GM12878 (cell line): ENCODE measurements around the gene HPS3. TPM values are rescaled to one million over a fixed set of nuclear protein-coding genes. Genes with fewer than 3 reads are reported as not detected.
"Not testable (repeated sequence)": the region's sequence is repeated elsewhere in the genome, so short reads cannot be mapped to it uniquely, and the experiment has no call there.

Experiments
- ATAC-seq: fragments of 200-7000 bp; cut with Tn5 transposase; 3 replicates; pipeline ENCODE4 v1.9.1; 2020; ENCODE audit warnings: mild to moderate bottlenecking, moderate library complexity
- BruUV-seq: library from RNA; stranded (reverse); fragments of 400-500 nt; replicated peaks from 2 replicates; lab custom pipeline; 2021; lab: Mats Ljungman, UMichigan
- CTCF ChIA-PET: fragments of 300-600 bp; sonication (Branson Sonifier 250); formaldehyde crosslinking; extraction: SDS; loops from one replicate; lab custom pipeline; 2021; ENCODE audit warnings: inconsistent platforms; lab: Yijun Ruan, JAX
- POLR2A ChIA-PET: fragments of 350-600 bp; formaldehyde crosslinking; extraction: SDS; loops from one replicate; lab custom pipeline; 2021; ENCODE audit warnings: inconsistent platforms; lab: Charles Lee
- RAD21 ChIA-PET: fragments of 300-600 bp; sonication (Branson Sonifier 250); formaldehyde crosslinking; loops from one replicate; lab custom pipeline; 2023; ENCODE audit warnings: antibody characterized with exemption; ENCODE audit not compliant: unreplicated experiment; lab: Charles Lee
- SMC1A ChIA-PET: fragments of 300-600 bp; sonication (Branson Sonifier 250); formaldehyde crosslinking; loops from one replicate; lab custom pipeline; 2023; ENCODE audit not compliant: unreplicated experiment, uncharacterized antibody; lab: Charles Lee
- DNase-seq: peaks from one replicate; pipeline ENCODE4 v3.0.0-alpha.2; 2011; ENCODE audit warnings: low read depth, low spot score
- FAIRE-seq: peaks from 3 replicates; lab custom pipeline; 2011; peaks lifted over from hg19 to GRCh38; lab: Jason Lieb, UNC
- H2AFZ ChIP-seq: 2 replicates; pipeline ENCODE4 v1.6.0; 2011; ENCODE audit warnings: low read depth, low read length, control low read depth; ENCODE audit not compliant: control insufficient read depth
- H3K27ac ChIP-seq: 2 replicates; pipeline ENCODE4 v1.5.1; 2011; ENCODE audit warnings: control low read depth; ENCODE audit not compliant: control insufficient read depth, insufficient read depth
- H3K27me3 ChIP-seq, 2 experiments: replicated peaks in 1 of 2; 2 replicates each; pipeline versions ENCODE4 v1.6.0 to v1.6.1; 2011; ENCODE audit warnings: low read length in 1 of 2; ENCODE audit not compliant: control insufficient read depth in 2 of 2, insufficient read depth in 2 of 2
- H3K36me3 ChIP-seq, 2 experiments: 2 replicates each; pipeline ENCODE4 v1.5.1; 2011; ENCODE audit warnings: low read length in 1 of 2; ENCODE audit not compliant: control insufficient read depth in 2 of 2, insufficient read depth in 2 of 2
- H3K4me1 ChIP-seq: 2 replicates; pipeline ENCODE4 v1.6.1; 2011; ENCODE audit warnings: mild to moderate bottlenecking, low read length, moderate library complexity, mixed read lengths; ENCODE audit not compliant: control insufficient read depth, insufficient read depth
- H3K4me2 ChIP-seq: 2 replicates; pipeline ENCODE4 v1.6.0; 2011; ENCODE audit warnings: control low read depth; ENCODE audit not compliant: control insufficient read depth, insufficient read depth
- H3K4me3 ChIP-seq: fragments of 200-600 bp; sonication (generic); 2 replicates; pipeline ENCODE4 v1.5.1; 2016
- H3K79me2 ChIP-seq: 2 replicates; pipeline ENCODE4 v1.6.0; 2011; ENCODE audit warnings: low read length; ENCODE audit not compliant: control insufficient read depth, insufficient read depth
- H3K9ac ChIP-seq: 2 replicates; pipeline ENCODE4 v1.8.0; 2011; ENCODE audit warnings: low read length, control low read depth, mixed read lengths; ENCODE audit not compliant: control insufficient read depth, insufficient read depth
- H3K9me3 ChIP-seq: replicated peaks from 3 replicates; pipeline ENCODE4 v1.5.1; 2011; ENCODE audit warnings: mild to moderate bottlenecking, low read length; ENCODE audit not compliant: control insufficient read depth, insufficient read depth
- H4K20me1 ChIP-seq: 2 replicates; pipeline ENCODE4 v1.6.0; 2011; ENCODE audit not compliant: control insufficient read depth, insufficient read depth
- ETV6 ChIP-seq, 2 experiments: fragments of 450-650 bp in 1 of 2; IDR thresholded peaks in 1 of 2; conservative IDR thresholded peaks in 1 of 2; 2 replicates each; pipeline ENCODE4 v1.6.1; 2014; ENCODE audit warnings: antibody characterized with exemption in 1 of 2, borderline replicate concordance in 1 of 2, low read depth in 1 of 2, mild to moderate bottlenecking in 1 of 2, moderate library complexity in 1 of 2
- HCFC1 ChIP-seq: fragments of 150-350 bp; IDR thresholded peaks from 2 replicates; pipeline ENCODE4 v1.6.1; 2014; ENCODE audit warnings: low read length
- MXI1 ChIP-seq: fragments of 150-350 bp; IDR thresholded peaks from 2 replicates; pipeline ENCODE4 v1.6.1; 2011; ENCODE audit warnings: low read depth, mild to moderate bottlenecking, inconsistent platforms, low read length, improper control_type of control experiment
- NR2F1 ChIP-seq: fragments of 450-650 bp; conservative IDR thresholded peaks from 2 replicates; pipeline ENCODE4 v1.6.1; 2017; ENCODE audit warnings: mild to moderate bottlenecking
- WGBS: methylation state at CpG from one replicate; pipeline ENCODE4 v1.1.6; 2016; ENCODE audit warnings: low lambda C conversion rate; ENCODE audit not compliant: insufficient replicate concordance, insufficient coverage; ENCODE audit errors: missing lambda C conversion rate; 5-methylcytosine and 5-hydroxymethylcytosine counted together
- in situ Hi-C: fragments of 300-500 bp; cut with MboI; formaldehyde crosslinking; loops from 9 replicates; pipeline ENCODE4 v1.14.3; 2018; ENCODE audit warnings: mixed read lengths
- intact Hi-C: fragments of 100-400 bp; cut with micrococcal nuclease; formaldehyde crosslinking; loops from one replicate; pipeline ENCODE4 v1.14.2; 2022; ENCODE audit not compliant: unreplicated experiment
- polyA plus RNA-seq, 11 experiments: library from polyadenylated mRNA; depleted of rRNA in 4 of 11; unstranded in 6 of 11; stranded (reverse) in 5 of 11; fragments of >200 nt; fragmentation: Nextera tagmentation in 4 of 11; fragmentation: Illumina TruSeq in 1 of 11; extraction: Ambion mirVana in 4 of 11; extraction: Trizol in 1 of 11; gene quantifications; 1 replicate in 1 of 11; 2 replicates in 10 of 11; pipeline versions ENCODE4 v1.2.1 to v1.2.3, GENCODE V29; 2011 to 2016; ENCODE audit warnings: inconsistent platforms in 2 of 11, missing spikeins in 2 of 11, low read depth in 1 of 11
- total RNA-seq, 4 experiments: library from RNA; depleted of rRNA in 3 of 4; stranded (reverse); fragments of >200 nt in 3 of 4; fragmentation: Illumina TruSeq in 1 of 4; extraction: Trizol in 1 of 4; gene quantifications; 2 replicates each; pipeline versions ENCODE4 v1.2.1 to v1.2.3, GENCODE V29; 2013 to 2021

Gene HPS3
- total and polyA plus RNA-seq, 10 of the 15 experiments (the other 5 are each of a cell fraction or from before 2014, with no cell fraction given): 2.7 to 26.5 (median 14.8) TPM

DNA sequence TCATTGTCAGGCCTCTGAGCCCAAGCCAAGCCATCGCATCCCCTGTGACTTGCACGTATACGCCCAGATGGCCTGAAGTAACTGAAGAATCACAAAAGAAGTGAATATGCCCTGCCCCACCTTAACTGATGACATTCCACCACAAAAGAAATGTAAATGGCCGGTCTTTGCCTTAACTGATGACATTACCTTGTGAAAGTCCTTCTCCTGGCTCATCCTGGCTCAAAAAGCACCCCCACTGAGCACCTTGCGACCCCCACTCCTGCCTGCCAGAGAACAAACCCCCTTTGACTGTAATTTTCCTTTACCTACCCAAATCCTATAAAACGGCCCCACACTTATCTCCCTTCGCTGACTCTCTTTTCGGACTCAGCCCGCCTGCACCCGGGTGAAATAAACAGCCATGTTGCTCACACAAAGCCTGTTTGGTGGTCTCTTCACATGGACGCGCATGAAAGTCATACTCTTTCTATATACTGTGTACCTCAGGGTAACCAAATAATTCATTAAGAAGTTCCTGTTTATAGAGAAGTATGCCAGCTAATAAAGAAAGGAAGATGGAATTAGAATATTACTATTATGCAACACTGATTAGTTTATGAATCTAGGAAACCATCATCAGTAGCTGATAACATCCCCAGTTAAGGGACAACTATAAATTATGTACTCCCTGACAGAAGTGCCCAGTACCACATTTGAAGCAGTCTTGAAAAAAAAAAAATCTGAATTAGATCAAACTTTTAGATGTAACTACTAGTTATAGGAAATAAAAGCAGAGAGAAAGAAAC is 67.6 kb downstream of the HPS3 start:
- DNase-seq, RAD21 ChIA-PET, POLR2A ChIA-PET, H4K20me1 ChIP-seq, H3K36me3 ChIP-seq, H3K27ac ChIP-seq, H3K79me2 ChIP-seq, H3K4me3 ChIP-seq, H3K4me1 ChIP-seq, H3K9ac ChIP-seq, H2AFZ ChIP-seq, CTCF ChIA-PET, in situ Hi-C loops, H3K27me3 ChIP-seq, ATAC-seq, BruUV-seq, H3K9me3 ChIP-seq, FAIRE-seq, intact Hi-C loops, H3K4me2 ChIP-seq: not testable (repeated sequence)
- SMC1A ChIA-PET: interaction anchor here (0.6 kb wide), 1 partner anchor 154 kb away, joined by 3 read pairs; no protein-coding TSS in a partner anchor
- WGBS: 83% methylated on average over 11 of the region's 12 CpGs

DNA sequence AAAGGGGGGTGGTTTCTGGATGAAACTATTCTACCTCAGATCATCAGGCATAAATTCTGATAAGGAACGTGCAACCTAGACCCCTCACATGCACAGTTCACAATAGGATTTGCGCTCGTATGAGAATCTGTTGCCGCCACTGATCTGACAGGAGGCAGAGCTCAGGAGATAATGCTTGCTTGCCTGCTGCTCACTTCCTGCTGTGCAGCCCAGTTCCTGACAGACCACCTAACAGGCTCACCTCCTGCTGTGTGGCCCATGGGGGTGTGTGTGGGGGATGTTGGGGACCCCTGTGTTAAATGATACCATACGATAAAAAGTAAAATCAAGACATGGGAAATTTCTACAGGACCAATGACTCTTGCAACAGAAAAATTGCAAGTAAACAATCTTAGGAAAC is 68.2 kb downstream of the HPS3 start:
- intact Hi-C loops (no loop called here), in situ Hi-C loops (no loop called here)
- H3K9ac ChIP-seq: no peak overlapping the region
- no TSS peak for BruUV-seq
- H3K4me2 ChIP-seq: no peak overlapping the region
- no peaks in the 10 kb centered on the region for H3K36me3 ChIP-seq
- no peaks in the 10 kb centered on the region for H3K9me3 ChIP-seq
- ChIA-PET POLR2A (no interaction called here), RAD21 (no interaction called here), SMC1A (interaction anchor here (0.6 kb wide), 1 partner anchor 155 kb away, joined by 3 read pairs; no protein-coding TSS in a partner anchor), CTCF (no interaction called here)
- H2AFZ ChIP-seq: no peak overlapping the region
- 85% methylated on average over 5 of the region's 5 CpGs for WGBS
- no peaks in the 10 kb centered on the region for H3K79me2 ChIP-seq
- no peak overlapping the region for H3K27ac ChIP-seq
- no peak for ATAC-seq
- no peaks in the 10 kb centered on the region for H3K27me3 ChIP-seq
- no peak for FAIRE-seq
- TF ChIP-seq MXI1 (no peak), ETV6 (conservative IDR thresholded peaks at IDR 0.05 in 1 of 2, IDR thresholded peaks at IDR 0.05 in 1 of 2; ENCODE audit: borderline replicate concordance in 1 of 2, low read depth in 1 of 2) (no peak), NR2F1 (no peak), HCFC1 (no peak)
- no peaks in the 10 kb centered on the region for H4K20me1 ChIP-seq
- H3K4me3 ChIP-seq: no peak overlapping the region
- no peak for DNase-seq
- H3K4me1 ChIP-seq: no peaks in the 10 kb centered on the region
